ENCODE measurements around the gene NKX2-4. TPM values are rescaled to one million over a fixed set of nuclear protein-coding genes. Genes with fewer than 3 reads are reported as not detected.

The NKX2-4 gene
- polyA plus RNA-seq, 1 donor: not detected

DNA sequence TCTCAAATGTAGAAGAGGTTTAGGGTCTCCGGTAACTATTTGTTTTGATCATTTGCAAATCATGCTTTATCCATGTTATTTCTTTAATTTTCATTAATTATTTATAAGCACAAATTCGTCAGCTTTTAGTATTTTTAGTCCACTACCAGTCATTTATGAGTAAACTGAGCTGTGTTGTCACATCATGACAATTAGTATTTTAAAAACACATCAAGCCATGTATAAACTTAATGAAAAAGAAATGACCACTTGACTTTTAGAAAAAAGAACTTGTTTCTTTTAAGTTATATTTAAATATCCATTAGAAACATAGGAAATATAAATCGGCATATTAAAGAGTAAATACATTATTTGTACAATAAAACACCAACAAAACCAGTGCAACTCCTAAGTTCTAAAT, 2.8 kb downstream of the NKX2-4 start:
- Histone ChIP-seq H3K36me3 (ENCODE audit: control insufficient read depth, insufficient read depth, low read length) (no peaks in the 10 kb centered on the region), H3K9me3 (ENCODE audit: control insufficient read depth, low read depth, low read length) (no peaks in the 10 kb centered on the region), H3K4me3 (ENCODE audit: low read length) (no peak overlapping the region), H3K27me3 (ENCODE audit: control insufficient read depth, insufficient read depth, low read length) (peaks cover 78% of the 10 kb centered on the region), H3K27ac (ENCODE audit: low read length) (no peak overlapping the region), H3K4me1 (ENCODE audit: control insufficient read depth, insufficient read depth, low read length) (no peaks in the 10 kb centered on the region)
- 21% methylated on average over 3 of the region's 3 CpGs for WGBS (ENCODE audit: insufficient coverage, low lambda C conversion rate)
- no peak for DNase-seq

DNA sequence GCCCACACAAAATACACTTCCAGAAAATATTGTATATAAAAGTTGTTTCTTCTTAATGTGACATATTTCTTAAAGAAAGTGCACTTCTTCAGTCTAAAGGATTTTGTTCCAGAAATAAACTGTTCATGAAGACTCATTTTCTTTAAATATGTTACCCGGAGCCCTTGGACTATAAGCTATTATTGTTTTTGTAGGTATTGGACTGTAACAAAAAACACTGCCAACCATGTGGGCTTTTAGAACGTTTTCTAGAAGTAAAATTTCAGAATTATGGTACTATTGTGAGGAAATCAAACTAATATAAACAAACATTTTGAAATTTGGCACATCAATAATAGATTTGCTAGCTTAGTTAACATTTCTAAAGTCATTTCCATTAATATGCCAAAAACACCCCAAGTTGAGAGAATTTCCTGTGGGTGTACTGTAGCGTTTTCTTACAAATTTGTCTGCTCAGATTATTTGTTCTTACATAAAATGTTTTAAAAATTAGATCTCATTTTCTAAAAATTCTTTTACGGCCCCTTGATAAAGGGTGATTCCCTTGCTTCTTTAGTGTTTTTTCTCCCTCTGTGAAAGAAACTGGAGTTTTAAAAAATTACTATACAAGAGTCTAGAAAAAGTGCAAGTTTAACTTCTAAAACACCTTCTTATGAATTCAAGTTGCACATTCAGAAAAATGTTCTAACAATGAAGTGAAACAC, 3.4 kb downstream of the NKX2-4 start:
- H3K4me3 ChIP-seq (ENCODE audit: low read length): no peak overlapping the region
- H3K9me3 ChIP-seq (ENCODE audit: control insufficient read depth, low read depth, low read length): no peaks in the 10 kb centered on the region
- H3K27me3 ChIP-seq (ENCODE audit: control insufficient read depth, insufficient read depth, low read length): peaks cover 76% of the 10 kb centered on the region
- H3K27ac ChIP-seq (ENCODE audit: low read length): no peak overlapping the region
- no peak for DNase-seq
- WGBS (ENCODE audit: insufficient coverage, low lambda C conversion rate): 83% methylated on average over 2 of the region's 4 CpGs
- peaks cover 2% of the 10 kb centered on the region for H3K36me3 ChIP-seq (ENCODE audit: control insufficient read depth, insufficient read depth, low read length)
- H3K4me1 ChIP-seq (ENCODE audit: control insufficient read depth, insufficient read depth, low read length): no peaks in the 10 kb centered on the region

DNA sequence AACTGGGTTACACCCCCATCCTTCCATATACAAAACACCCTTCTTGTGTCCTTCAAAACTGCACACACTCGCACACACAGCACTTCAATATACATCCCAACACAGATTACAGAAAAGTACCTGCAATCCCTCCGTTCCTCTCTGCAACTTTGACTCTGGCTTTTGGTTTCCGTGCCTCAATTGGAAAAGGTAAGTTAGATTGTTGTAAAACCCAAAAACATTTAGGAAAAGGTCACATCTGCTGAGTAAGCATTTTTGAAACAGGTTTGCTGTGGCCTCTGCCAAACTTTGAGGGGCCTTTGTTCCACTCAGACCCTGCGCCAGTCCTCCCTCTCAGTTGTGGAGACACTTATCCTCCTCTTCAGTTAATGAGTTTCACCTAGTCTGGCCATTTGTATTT, 4.2 kb downstream of the NKX2-4 start:
- 0% methylated on average over 1 of the region's 4 CpGs for WGBS (ENCODE audit: insufficient coverage, low lambda C conversion rate)
- Histone ChIP-seq H3K27me3 (ENCODE audit: control insufficient read depth, insufficient read depth, low read length) (peaks cover 70% of the 10 kb centered on the region), H3K27ac (ENCODE audit: low read length) (no peak overlapping the region), H3K4me3 (ENCODE audit: low read length) (no peak overlapping the region), H3K9me3 (ENCODE audit: control insufficient read depth, low read depth, low read length) (no peaks in the 10 kb centered on the region), H3K4me1 (ENCODE audit: control insufficient read depth, insufficient read depth, low read length) (no peaks in the 10 kb centered on the region), H3K36me3 (ENCODE audit: control insufficient read depth, insufficient read depth, low read length) (peaks cover 3% of the 10 kb centered on the region)
- DNase-seq: no peak

GRCh38 chr20:21391972-21392352, 5.4 kb downstream of the NKX2-4 start:
- no peak for DNase-seq
- Histone ChIP-seq H3K4me3 (ENCODE audit: low read length) (no peak overlapping the region), H3K36me3 (ENCODE audit: control insufficient read depth, insufficient read depth, low read length) (peaks cover 9% of the 10 kb centered on the region), H3K27ac (ENCODE audit: low read length) (no peak overlapping the region), H3K4me1 (ENCODE audit: control insufficient read depth, insufficient read depth, low read length) (no peaks in the 10 kb centered on the region), H3K9me3 (ENCODE audit: control insufficient read depth, low read depth, low read length) (no peaks in the 10 kb centered on the region), H3K27me3 (ENCODE audit: control insufficient read depth, insufficient read depth, low read length) (peaks cover 59% of the 10 kb centered on the region)
- no CpG with 5 or more reads among the region's 10 CpGs for WGBS (ENCODE audit: insufficient coverage, low lambda C conversion rate)

- peak in 1 of 2 donors; percentile 31 for DNase-seq
- H3K4me1 ChIP-seq (ENCODE audit: control insufficient read depth, insufficient read depth, low read length): no peaks in the 10 kb centered on the region
- H3K36me3 ChIP-seq (ENCODE audit: control insufficient read depth, insufficient read depth, low read length): peaks cover 13% of the 10 kb centered on the region
- no peak overlapping the region for H3K4me3 ChIP-seq (ENCODE audit: low read length)
- WGBS (ENCODE audit: insufficient coverage, low lambda C conversion rate): 47% methylated on average over 3 of the region's 61 CpGs
- no peak overlapping the region for H3K27ac ChIP-seq (ENCODE audit: low read length)
- peaks cover 55% of the 10 kb centered on the region for H3K27me3 ChIP-seq (ENCODE audit: control insufficient read depth, insufficient read depth, low read length)
- no peaks in the 10 kb centered on the region for H3K9me3 ChIP-seq (ENCODE audit: control insufficient read depth, low read depth, low read length)
These were observed 5.9 kb downstream of the NKX2-4 start for GRCh38 chr20:21391185-21391971.

DNA sequence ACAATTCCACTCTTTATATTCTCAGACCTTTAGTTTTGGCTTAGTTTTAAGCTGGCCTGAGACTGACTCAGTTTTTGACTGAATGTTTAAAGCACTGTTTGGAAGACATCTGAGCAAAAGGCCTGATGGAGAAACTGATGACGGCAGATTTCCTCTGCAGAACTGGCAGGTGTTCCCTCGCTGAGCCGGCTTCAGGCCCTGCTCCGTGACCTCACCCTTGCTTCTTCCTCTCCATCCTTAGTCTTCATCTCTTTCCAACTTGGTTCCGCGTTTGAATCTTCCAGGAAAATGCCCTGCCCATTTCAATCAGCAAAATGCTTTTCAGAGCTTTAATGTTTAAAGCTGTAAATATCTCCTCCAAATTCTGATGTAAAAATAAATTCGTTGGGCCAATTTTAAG, 6.6 kb downstream of the NKX2-4 start:
- WGBS (ENCODE audit: insufficient coverage, low lambda C conversion rate): 80% methylated on average over 1 of the region's 7 CpGs
- no peak for DNase-seq
- H3K27me3 ChIP-seq (ENCODE audit: control insufficient read depth, insufficient read depth, low read length): peaks cover 51% of the 10 kb centered on the region

DNA sequence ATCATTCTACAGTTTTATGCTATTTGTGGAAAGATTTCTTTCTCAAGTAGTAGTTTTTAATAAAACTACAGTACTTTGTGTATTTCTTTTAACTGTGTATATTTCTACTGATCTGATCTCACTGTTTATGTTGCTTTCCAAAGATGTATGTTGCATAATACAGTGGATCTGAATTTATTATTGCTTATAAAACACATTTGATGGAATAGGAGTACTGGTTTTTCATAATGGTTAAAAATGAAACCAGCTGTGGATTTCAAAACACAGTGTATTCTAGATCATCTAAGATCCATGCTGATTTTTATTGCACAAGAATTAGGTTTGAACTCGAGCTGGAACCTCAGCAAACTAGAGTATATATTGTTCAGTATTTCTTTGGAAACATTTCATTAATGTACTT, 8.0 kb downstream of the NKX2-4 start:
- 33% methylated on average over 1 of the region's 1 CpG for WGBS (ENCODE audit: insufficient coverage, low lambda C conversion rate)

More for the DNA sequence above, 6.6 kb downstream of the NKX2-4 start:
- no peak overlapping the region for H3K4me3 ChIP-seq (ENCODE audit: low read length)
- peaks cover 15% of the 10 kb centered on the region for H3K36me3 ChIP-seq (ENCODE audit: control insufficient read depth, insufficient read depth, low read length)
- H3K4me1 ChIP-seq (ENCODE audit: control insufficient read depth, insufficient read depth, low read length): no peaks in the 10 kb centered on the region
- H3K27ac ChIP-seq (ENCODE audit: low read length): no peak overlapping the region
- no peaks in the 10 kb centered on the region for H3K9me3 ChIP-seq (ENCODE audit: control insufficient read depth, low read depth, low read length)

DNA sequence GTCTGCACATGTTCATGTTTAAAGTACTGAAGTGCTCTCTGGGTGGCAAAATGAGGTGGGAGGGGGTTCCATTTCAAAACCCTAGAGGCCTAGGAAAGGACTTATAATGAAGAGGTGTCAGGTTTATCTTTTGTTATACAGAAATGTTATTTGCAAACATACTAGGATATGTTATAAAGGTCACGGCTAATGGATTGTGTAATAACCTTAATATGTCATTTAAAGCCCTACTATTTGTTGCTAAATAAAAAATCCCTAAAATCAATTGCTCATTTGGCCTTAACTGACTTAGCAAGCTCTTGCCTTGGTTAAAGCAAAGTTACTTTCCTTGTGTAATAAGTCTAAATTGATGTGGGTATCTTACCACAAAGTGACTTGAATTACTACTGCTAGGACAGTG, 8.8 kb downstream of the NKX2-4 start:
- Histone ChIP-seq H3K4me3 (ENCODE audit: low read length) (no peak overlapping the region), H3K27ac (ENCODE audit: low read length) (no peak overlapping the region), H3K27me3 (ENCODE audit: control insufficient read depth, insufficient read depth, low read length) (peaks cover 30% of the 10 kb centered on the region), H3K4me1 (ENCODE audit: control insufficient read depth, insufficient read depth, low read length) (no peaks in the 10 kb centered on the region), H3K36me3 (ENCODE audit: control insufficient read depth, insufficient read depth, low read length) (peaks cover 30% of the 10 kb centered on the region), H3K9me3 (ENCODE audit: control insufficient read depth, low read depth, low read length) (no peaks in the 10 kb centered on the region)
- DNase-seq: no peak
- WGBS (ENCODE audit: insufficient coverage, low lambda C conversion rate): 100% methylated on average over 1 of the region's 1 CpG

More for the DNA sequence above, 8.0 kb downstream of the NKX2-4 start:
- H3K4me1 ChIP-seq (ENCODE audit: control insufficient read depth, insufficient read depth, low read length): no peaks in the 10 kb centered on the region
- no peak overlapping the region for H3K4me3 ChIP-seq (ENCODE audit: low read length)
- H3K27me3 ChIP-seq (ENCODE audit: control insufficient read depth, insufficient read depth, low read length): peaks cover 38% of the 10 kb centered on the region
- no peak overlapping the region for H3K27ac ChIP-seq (ENCODE audit: low read length)
- H3K9me3 ChIP-seq (ENCODE audit: control insufficient read depth, low read depth, low read length): no peaks in the 10 kb centered on the region
- DNase-seq: no peak
- H3K36me3 ChIP-seq (ENCODE audit: control insufficient read depth, insufficient read depth, low read length): peaks cover 24% of the 10 kb centered on the region

DNA sequence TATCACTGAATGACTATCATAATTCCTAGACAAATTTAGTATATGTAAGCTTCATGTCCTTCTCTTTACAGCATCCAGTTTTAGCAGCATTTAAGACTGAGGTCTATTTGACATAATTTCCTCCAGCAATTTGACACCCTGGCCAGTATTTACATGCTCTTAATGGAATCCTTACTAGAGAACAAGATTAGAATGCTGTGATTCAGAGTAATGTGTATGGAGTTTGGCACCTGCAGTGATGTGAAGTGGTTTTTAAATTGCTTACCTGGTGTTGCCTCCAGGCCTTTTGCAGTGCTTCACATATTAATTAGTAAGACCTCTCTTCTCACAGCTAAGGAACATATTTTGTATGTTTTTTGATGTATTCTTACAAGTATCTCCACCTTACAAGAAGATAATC, 9.8 kb downstream of the NKX2-4 start:
- H3K4me1 ChIP-seq (ENCODE audit: control insufficient read depth, insufficient read depth, low read length): no peaks in the 10 kb centered on the region
- DNase-seq: no peak
- peaks cover 20% of the 10 kb centered on the region for H3K27me3 ChIP-seq (ENCODE audit: control insufficient read depth, insufficient read depth, low read length)
- no peak overlapping the region for H3K27ac ChIP-seq (ENCODE audit: low read length)
- H3K4me3 ChIP-seq (ENCODE audit: low read length): no peak overlapping the region
- no peaks in the 10 kb centered on the region for H3K9me3 ChIP-seq (ENCODE audit: control insufficient read depth, low read depth, low read length)
- peaks cover 34% of the 10 kb centered on the region for H3K36me3 ChIP-seq (ENCODE audit: control insufficient read depth, insufficient read depth, low read length)

GRCh38 chr20:21386111-21386510, 11.2 kb downstream of the NKX2-4 start:
- no peak for DNase-seq
- Histone ChIP-seq H3K9me3 (ENCODE audit: control insufficient read depth, low read depth, low read length) (no peaks in the 10 kb centered on the region), H3K36me3 (ENCODE audit: control insufficient read depth, insufficient read depth, low read length) (peaks cover 42% of the 10 kb centered on the region), H3K27ac (ENCODE audit: low read length) (no peak overlapping the region), H3K4me3 (ENCODE audit: low read length) (no peak overlapping the region), H3K4me1 (ENCODE audit: control insufficient read depth, insufficient read depth, low read length) (no peaks in the 10 kb centered on the region), H3K27me3 (ENCODE audit: control insufficient read depth, insufficient read depth, low read length) (peaks cover 5% of the 10 kb centered on the region)
- 100% methylated on average over 1 of the region's 5 CpGs for WGBS (ENCODE audit: insufficient coverage, low lambda C conversion rate)

Measured in large intestine (tissue), 3 donors.